22Rv1 (cell line): ENCODE data around the gene STEAP1B.
"Not testable (repeated sequence)": the region's sequence is repeated elsewhere in the genome, so short reads cannot be mapped to it uniquely, and the experiment has no call there.

Experiments
- ZFX ChIP-seq: fragments of 450-650 bp; IDR thresholded peaks from 2 replicates; pipeline ENCODE4 v1.6.1; 2017; ENCODE audit warnings: antibody characterized with exemption, borderline replicate concordance
- TF ChIP-seq, protein P1 (sequence below): fragments of 450-650 bp; IDR thresholded peaks from 2 replicates; pipeline ENCODE4 v1.5.1; 2017; ENCODE audit warnings: mild to moderate bottlenecking

DNA sequence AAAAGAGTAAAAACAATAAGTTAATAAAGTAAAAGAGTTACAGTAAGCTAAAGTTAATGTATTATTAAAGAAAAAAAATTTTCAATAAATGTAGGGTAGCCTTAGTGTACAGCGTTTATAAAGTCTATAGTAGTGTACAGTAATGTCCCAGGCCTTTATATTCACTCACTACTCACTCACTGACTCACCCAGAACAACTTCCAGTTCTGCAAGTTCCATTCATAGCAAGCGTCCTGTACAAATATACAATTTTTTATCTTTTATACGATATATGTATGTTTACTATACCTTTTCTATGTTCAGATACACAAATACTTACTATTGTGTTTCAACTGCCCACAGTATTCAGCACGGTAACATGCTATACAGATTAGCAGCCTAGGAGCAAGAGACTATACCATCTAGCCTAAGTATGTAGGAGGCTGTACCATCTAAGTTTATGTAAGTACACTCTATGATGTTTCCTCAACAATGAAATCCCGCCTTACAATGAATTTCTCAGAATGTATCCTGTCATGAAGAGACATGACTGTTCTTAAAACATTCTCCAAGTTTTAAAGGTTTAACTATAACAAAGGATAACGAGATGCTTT is 3.6 kb downstream of the STEAP1B start:
- TF ChIP-seq, protein P1, sequence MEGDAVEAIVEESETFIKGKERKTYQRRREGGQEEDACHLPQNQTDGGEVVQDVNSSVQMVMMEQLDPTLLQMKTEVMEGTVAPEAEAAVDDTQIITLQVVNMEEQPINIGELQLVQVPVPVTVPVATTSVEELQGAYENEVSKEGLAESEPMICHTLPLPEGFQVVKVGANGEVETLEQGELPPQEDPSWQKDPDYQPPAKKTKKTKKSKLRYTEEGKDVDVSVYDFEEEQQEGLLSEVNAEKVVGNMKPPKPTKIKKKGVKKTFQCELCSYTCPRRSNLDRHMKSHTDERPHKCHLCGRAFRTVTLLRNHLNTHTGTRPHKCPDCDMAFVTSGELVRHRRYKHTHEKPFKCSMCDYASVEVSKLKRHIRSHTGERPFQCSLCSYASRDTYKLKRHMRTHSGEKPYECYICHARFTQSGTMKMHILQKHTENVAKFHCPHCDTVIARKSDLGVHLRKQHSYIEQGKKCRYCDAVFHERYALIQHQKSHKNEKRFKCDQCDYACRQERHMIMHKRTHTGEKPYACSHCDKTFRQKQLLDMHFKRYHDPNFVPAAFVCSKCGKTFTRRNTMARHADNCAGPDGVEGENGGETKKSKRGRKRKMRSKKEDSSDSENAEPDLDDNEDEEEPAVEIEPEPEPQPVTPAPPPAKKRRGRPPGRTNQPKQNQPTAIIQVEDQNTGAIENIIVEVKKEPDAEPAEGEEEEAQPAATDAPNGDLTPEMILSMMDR, result not testable (repeated sequence)
- TF ChIP-seq ZFX, result not testable (repeated sequence)
